Activated CD4-positive, CD25-positive, alpha-beta regulatory T cell treated with anti-CD3 and anti-CD28 coated beads, Interleukin-2, amount 50 U/mL, for 24 hours (primary cell): Measurements from ENCODE around the gene ACE.

Experiments used
- ATAC-seq, 2 donors: fragments of 150-1000 bp; cut with Tn5 transposase; one replicate each; pipeline ENCODE4 v1.10.0; 2021; ENCODE audit warnings: mild to moderate bottlenecking in 1 of 2, moderate library complexity in 1 of 2

ACE gene

DNA sequence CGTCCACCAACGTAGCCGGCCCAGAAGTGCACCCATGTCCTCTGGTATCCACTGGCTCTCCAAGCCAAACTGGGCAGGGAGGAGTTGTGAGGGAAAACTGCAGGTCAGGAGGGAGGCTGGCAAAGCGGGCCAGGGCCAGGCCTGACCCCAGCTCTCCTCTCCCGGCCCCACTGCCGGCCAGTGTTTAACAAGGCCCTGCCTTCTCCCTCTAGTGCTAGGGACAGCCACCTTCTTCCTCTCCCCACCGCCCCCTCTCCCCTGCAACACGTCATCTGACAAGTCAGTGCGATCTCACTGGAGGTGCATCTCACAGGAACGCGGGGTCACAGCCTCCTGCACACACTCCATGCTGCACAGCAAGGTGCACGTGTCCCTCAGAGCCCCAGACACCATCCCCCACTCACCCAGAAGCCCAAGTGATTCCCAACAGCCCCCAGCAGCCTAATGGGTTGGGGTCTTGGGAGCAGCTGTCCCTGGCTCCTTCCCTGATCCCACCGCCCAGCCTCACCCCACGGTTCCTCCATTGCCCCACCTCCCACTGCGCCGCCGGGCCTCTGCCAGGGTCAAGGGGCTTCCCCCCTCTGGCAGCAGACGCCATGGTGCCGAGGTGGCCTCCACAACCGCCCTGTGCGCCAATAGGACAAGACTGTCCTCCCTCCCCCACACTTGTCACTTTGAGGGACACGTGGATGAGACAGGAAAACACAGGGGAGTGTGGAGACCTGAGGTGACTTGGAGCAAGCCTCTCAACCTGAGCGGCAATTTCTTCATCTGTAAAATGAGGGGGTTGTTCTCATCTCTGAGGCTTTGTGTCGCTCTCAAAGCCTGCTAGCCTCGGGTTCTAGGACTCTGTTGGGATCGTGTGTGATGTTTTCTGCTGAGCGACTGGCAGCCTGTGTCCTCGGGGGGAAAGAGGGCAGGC, 1.1 kb upstream of the ACE start:
- ATAC-seq = no peak

GRCh38 chr17:63476459-63476853, 405 bp upstream of the ACE start:
- no peak for ATAC-seq

- ATAC-seq = no peak
Measured at GRCh38 chr17:63477480-63478440, 899 bp downstream of the ACE start.

DNA sequence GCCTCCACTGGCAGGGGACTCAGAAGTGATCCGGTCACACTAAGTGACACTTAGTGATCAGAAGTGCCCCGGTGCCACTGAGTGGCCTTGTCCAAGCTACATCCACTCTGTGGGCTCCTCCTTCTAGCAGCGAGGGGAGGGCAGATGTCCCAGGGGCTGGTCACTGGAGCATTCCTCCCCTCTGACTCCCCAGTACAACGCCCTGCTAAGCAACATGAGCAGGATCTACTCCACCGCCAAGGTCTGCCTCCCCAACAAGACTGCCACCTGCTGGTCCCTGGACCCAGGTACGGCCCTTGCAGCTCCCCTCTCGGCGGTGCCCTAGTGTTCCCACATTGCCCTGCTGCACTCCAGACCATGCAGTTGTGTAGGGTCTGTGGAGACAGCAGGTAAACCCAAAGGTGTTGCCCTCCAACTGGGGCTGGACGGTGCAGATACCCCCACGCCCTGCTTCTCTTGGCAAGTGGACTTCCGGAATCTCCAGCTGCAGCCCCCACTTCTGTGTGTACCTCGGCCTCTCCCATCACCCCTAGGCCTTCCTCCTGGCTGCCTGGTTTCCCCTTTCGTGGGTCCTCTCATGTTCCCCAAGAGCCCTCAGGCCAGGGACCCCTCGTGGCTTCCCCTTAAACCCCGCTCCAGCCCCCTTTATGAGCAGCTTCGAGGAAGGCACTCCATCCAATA, 2.1 kb downstream of the ACE start:
- ATAC-seq = peak; percentile 79 to 81

- no peak for ATAC-seq
Measured at GRCh38 chr17:63479495-63480184, 2.8 kb downstream of the ACE start.

DNA sequence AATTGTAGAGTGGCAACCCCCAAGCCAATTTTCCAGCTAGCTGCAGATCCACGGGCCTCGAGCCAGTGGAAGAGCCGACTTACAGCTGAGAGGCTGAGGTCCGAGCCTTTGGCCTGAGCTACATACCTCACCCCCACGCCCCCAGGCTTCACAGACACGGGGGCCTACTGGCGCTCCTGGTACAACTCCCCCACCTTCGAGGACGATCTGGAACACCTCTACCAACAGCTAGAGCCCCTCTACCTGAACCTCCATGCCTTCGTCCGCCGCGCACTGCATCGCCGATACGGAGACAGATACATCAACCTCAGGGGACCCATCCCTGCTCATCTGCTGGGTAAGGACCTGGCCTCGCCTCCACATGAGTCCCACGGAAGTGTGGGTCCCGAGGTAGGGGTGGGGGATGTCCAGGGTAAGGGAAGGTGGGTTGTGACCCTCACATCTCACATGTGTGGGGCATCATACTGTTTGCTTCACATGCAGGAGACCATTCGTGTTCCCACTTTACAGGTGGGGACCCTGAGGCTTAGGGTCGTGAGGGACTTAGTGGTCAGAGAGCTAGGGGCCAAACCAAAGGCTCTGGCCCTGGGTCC, 3.4 kb downstream of the ACE start:
- ATAC-seq = no peak

- ATAC-seq = no peak
Measured at GRCh38 chr17:63480826-63481487, 4.1 kb downstream of the ACE start.

- no peak for ATAC-seq
Measured at GRCh38 chr17:63481488-63481870, 4.6 kb downstream of the ACE start.

- ATAC-seq = no peak
Measured at GRCh38 chr17:63482509-63482908, 5.6 kb downstream of the ACE start.

DNA sequence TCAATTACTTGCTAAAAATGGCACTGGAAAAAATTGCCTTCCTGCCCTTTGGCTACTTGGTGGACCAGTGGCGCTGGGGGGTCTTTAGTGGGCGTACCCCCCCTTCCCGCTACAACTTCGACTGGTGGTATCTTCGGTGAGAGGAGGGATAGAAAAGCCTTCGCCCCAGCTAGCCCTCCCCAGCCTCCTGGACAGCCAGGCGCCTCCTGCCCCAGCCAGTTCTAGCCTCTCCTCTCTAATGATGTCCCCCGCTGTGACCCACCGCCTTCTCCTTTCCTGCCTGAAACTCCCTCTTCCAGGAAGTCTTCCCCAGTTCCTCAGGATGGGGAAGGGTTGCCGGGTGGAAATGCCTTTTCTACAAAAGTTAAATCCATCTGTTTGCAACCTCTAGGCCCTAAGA, 6.2 kb downstream of the ACE start:
- no peak for ATAC-seq

DNA sequence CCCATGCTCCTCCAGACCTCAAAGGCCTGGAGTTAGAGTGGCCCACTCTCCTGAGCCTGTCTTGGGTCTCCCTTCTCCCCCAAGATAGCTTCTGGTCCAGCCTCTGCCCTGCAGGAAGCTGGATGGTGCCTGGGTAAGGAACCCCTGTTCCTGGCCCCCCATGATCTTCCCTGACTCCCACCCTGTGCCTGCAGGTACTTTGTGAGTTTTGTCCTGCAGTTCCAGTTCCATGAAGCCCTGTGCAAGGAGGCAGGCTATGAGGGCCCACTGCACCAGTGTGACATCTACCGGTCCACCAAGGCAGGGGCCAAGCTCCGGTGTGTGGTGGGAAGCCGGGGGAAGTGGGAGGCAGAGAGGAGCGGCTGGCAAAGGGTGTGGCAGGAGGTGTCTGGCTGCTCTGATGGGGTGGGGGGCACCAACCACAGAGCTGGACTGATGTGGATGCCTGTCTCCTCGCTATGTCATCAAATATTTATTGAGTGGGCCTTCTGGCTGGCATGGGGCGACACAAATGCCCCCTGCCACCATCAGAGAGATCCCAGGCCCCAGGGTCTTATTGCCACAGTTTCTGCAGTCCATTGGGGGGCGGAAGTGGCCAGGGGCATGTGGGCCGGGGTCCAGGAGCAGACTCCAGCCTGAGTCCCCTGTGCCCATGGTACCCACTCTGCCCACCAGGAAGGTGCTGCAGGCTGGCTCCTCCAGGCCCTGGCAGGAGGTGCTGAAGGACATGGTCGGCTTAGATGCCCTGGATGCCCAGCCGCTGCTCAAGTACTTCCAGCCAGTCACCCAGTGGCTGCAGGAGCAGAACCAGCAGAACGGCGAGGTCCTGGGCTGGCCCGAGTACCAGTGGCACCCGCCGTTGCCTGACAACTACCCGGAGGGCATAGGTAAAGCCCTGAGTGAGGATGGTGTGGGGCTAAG, 7.1 kb downstream of the ACE start:
- ATAC-seq = no peak

- ATAC-seq = no peak
Measured at GRCh38 chr17:63486317-63487013, 9.6 kb downstream of the ACE start.

DNA sequence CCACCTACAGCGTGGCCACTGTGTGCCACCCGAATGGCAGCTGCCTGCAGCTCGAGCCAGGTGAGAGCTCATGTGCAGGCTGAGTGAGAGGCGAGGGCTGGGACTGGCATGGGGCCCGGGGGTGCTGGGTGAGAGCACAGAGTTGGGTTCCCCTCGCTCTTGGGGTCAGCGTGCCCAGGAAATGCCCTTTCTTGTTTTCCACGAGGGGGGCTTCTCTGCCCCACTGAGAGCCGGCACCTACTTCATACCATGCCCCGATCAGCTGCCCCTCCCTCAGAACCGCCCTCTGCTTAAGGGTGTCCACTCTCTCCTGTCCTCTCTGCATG, 10.1 kb downstream of the ACE start:
- ATAC-seq = no peak

DNA sequence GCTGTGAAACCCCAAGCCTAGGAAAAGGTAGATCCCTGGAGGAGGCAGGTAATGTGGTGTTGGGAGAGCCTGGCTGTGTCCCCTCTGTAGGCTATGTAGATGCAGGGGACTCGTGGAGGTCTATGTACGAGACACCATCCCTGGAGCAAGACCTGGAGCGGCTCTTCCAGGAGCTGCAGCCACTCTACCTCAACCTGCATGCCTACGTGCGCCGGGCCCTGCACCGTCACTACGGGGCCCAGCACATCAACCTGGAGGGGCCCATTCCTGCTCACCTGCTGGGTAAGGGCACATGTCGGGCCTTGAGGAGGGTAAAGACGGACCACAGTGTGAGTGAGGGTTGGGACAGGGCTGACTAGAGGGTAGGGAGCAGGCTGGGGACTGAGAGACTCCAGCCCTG, 12.0 kb downstream of the ACE start:
- ATAC-seq = no peak

GRCh38 chr17:63489291-63489690, 12.4 kb downstream of the ACE start:
- ATAC-seq = no peak

DNA sequence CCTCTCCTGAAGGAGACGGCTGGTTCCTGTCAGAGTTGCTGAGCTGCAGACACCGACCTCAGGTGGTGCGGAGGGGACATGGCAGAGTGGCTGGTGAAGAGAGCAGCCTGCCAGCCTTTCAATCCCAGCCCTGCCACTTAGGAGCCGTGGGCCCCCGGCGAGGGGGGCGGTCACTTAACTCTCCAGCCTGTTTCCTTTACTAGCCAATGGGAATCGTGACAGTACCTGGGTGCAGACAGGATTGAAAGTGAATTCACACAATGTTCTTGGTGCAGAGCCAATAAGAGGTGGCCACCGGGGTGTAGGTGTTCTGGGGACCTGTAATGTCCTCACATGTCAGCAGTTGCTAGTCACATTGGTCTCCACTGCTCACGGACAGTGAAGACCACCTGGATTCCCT, 13.5 kb downstream of the ACE start:
- ATAC-seq = no peak

DNA sequence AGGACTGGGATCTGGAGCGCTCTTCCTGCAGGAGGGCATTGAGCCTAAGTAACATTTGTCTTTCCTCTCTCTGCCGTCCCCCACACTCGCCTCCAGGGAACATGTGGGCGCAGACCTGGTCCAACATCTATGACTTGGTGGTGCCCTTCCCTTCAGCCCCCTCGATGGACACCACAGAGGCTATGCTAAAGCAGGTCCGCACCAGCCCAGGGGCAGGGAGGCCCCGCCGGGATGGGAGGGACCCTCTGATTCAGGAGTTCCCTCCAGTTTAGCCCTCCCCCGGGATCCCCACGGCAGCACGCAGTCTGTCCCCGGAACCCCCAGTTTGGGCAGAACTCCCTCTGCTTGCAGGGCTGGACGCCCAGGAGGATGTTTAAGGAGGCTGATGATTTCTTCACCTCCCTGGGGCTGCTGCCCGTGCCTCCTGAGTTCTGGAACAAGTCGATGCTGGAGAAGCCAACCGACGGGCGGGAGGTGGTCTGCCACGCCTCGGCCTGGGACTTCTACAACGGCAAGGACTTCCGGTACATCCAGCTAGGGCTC, 14.1 kb downstream of the ACE start:
- ATAC-seq = no peak

- ATAC-seq = no peak
Measured at GRCh38 chr17:63491413-63491812, 14.6 kb downstream of the ACE start.

GRCh38 chr17:63491977-63492618, 15.2 kb downstream of the ACE start:
- no peak for ATAC-seq
